HL-60 (cell line): ENCODE results near the gene CPXM1.

Source experiments
- DNase-seq, 2 experiments: peaks; one replicate each; pipeline ENCODE4 v3.0.0-alpha.2; 2010 to 2020; ENCODE audit warnings: low read depth in 1 of 2, low spot score in 1 of 2
- H3K27ac ChIP-seq: fragments of 250-450 bp; sonication (Bioruptor Pico); replicated peaks from 2 replicates; pipeline ENCODE4 v1.5.1; 2020; ENCODE audit warnings: mild to moderate bottlenecking, moderate library complexity
- H3K27me3 ChIP-seq: fragments of 250-450 bp; sonication (Bioruptor Pico); 2 replicates; pipeline ENCODE4 v1.5.1; 2021; ENCODE audit warnings: mild to moderate bottlenecking, moderate library complexity; ENCODE audit not compliant: insufficient read depth, poor library complexity, severe bottlenecking
- H3K4me3 ChIP-seq: replicated peaks from 2 replicates; pipeline ENCODE4 v1.5.1; 2011; ENCODE audit warnings: mild to moderate bottlenecking, control low read depth, low read length; ENCODE audit not compliant: insufficient read depth
- GABPA ChIP-seq: IDR thresholded peaks from 2 replicates; pipeline ENCODE4 v1.6.1; 2012; ENCODE audit warnings: low read depth
- POLR2AphosphoS5 ChIP-seq: IDR thresholded peaks from 2 replicates; pipeline ENCODE4 v1.6.1; 2012; ENCODE audit warnings: low read depth
- SPI1 ChIP-seq: IDR thresholded peaks from 2 replicates; pipeline ENCODE4 v1.6.1; 2012; ENCODE audit warnings: low read depth, mild to moderate bottlenecking, borderline replicate concordance
- long read RNA-seq: library from polyadenylated mRNA; unstranded; transcript quantifications from one replicate; pipeline ENCODE4 v2.0.0, GENCODE V29; 2020
- TF ChIP-seq, protein P1 (sequence below): IDR thresholded peaks from one replicate; pipeline ENCODE4 v1.5.1; 2011; ENCODE audit warnings: low read length, control low read depth, inconsistent platforms; ENCODE audit not compliant: insufficient read depth
- TF ChIP-seq, protein P2 (sequence below): IDR thresholded peaks from 2 replicates; pipeline ENCODE4 v1.6.1; 2012; ENCODE audit warnings: low read depth; ENCODE audit not compliant: insufficient replicate concordance

Gene CPXM1
- long read RNA-seq, result 0 reads

DNA sequence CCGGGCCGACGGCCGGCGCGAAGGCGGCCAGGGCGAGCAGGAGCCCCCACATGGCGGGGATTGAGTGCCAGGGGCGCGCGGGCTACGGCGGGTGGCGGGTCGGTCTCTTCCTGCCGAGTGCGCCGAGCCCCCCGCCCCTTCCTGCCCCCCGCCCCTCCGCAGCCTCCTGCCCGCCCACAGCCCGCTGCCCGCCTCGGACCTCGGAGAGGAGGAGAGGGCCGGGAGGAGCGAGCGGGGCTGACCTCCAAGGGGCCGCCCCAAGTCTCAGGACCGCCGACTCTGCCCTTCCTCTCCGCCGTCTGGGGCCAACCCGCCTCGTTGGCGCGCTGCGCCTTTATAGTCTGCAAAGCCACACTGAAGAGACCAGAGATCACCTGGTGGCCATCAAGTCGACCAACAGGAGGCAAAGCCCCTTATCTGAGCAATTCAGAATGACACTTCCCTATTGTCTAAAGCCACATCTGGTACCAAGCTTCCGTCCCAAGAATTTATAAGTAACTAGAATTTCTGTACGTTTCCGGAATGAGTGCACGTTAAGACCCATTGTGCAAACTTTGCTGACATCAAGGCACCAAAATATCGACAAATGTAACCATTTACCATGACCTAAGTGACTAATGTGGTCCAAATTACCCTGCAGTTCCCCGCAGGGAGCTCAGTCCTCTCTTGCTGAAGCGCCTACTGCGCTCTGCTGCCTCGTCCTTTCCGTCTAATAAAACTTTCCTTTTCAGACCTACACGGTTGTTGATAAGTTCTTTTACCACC, at the start of gene CPXM1:
Gene CPXM1 (minus strand): TSS at position 107 of the 765 bp plus-strand sequence. CDS start 55 bp downstream, at position 52.
- DNase-seq, result peak; percentile 58 to 83
- H3K27me3 ChIP-seq, result peaks cover 38% of the 10 kb centered on the region
- H3K4me3 ChIP-seq, result peak within 1 kb of the TSS; percentile 44
- no peak for TF ChIP-seq GABPA
- TF ChIP-seq, protein P1, sequence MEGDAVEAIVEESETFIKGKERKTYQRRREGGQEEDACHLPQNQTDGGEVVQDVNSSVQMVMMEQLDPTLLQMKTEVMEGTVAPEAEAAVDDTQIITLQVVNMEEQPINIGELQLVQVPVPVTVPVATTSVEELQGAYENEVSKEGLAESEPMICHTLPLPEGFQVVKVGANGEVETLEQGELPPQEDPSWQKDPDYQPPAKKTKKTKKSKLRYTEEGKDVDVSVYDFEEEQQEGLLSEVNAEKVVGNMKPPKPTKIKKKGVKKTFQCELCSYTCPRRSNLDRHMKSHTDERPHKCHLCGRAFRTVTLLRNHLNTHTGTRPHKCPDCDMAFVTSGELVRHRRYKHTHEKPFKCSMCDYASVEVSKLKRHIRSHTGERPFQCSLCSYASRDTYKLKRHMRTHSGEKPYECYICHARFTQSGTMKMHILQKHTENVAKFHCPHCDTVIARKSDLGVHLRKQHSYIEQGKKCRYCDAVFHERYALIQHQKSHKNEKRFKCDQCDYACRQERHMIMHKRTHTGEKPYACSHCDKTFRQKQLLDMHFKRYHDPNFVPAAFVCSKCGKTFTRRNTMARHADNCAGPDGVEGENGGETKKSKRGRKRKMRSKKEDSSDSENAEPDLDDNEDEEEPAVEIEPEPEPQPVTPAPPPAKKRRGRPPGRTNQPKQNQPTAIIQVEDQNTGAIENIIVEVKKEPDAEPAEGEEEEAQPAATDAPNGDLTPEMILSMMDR, result no peak
- TF ChIP-seq, protein P2, sequence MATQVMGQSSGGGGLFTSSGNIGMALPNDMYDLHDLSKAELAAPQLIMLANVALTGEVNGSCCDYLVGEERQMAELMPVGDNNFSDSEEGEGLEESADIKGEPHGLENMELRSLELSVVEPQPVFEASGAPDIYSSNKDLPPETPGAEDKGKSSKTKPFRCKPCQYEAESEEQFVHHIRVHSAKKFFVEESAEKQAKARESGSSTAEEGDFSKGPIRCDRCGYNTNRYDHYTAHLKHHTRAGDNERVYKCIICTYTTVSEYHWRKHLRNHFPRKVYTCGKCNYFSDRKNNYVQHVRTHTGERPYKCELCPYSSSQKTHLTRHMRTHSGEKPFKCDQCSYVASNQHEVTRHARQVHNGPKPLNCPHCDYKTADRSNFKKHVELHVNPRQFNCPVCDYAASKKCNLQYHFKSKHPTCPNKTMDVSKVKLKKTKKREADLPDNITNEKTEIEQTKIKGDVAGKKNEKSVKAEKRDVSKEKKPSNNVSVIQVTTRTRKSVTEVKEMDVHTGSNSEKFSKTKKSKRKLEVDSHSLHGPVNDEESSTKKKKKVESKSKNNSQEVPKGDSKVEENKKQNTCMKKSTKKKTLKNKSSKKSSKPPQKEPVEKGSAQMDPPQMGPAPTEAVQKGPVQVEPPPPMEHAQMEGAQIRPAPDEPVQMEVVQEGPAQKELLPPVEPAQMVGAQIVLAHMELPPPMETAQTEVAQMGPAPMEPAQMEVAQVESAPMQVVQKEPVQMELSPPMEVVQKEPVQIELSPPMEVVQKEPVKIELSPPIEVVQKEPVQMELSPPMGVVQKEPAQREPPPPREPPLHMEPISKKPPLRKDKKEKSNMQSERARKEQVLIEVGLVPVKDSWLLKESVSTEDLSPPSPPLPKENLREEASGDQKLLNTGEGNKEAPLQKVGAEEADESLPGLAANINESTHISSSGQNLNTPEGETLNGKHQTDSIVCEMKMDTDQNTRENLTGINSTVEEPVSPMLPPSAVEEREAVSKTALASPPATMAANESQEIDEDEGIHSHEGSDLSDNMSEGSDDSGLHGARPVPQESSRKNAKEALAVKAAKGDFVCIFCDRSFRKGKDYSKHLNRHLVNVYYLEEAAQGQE, result no peak
- TF ChIP-seq SPI1, result peak; percentile 89
- TF ChIP-seq POLR2AphosphoS5, result peak; percentile 63
- H3K27ac ChIP-seq, result no peak within 1 kb of the TSS

DNA sequence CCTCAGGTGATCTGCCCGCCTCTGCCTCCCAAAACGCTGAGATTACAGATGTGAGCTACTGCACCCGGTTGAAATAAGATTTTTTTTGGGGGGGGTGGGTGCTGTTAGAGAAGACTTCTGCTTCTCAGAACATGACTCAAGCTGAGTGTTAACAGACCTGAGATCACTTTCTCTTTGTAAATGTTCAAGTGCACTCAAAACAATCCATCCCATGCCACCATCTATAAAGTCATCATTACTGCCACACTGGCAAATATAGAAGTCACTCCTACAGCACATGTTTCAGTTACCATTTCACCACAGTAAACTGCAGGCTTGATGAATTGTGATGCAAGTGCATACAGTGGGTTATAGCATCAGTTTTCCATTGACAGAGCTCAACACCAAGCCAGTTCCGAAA, 49.1 kb upstream of the CPXM1 start:
- Histone ChIP-seq H3K27me3 (no peaks in the 10 kb centered on the region), H3K27ac (no peak overlapping the region), H3K4me3 (no peak overlapping the region)
- DNase-seq, result no peak
- no peak for TF ChIP-seq SPI1
- TF ChIP-seq POLR2AphosphoS5, result no peak
- TF ChIP-seq, protein P1, result no peak
- TF ChIP-seq, protein P2, result no peak
- TF ChIP-seq GABPA, result no peak

DNA sequence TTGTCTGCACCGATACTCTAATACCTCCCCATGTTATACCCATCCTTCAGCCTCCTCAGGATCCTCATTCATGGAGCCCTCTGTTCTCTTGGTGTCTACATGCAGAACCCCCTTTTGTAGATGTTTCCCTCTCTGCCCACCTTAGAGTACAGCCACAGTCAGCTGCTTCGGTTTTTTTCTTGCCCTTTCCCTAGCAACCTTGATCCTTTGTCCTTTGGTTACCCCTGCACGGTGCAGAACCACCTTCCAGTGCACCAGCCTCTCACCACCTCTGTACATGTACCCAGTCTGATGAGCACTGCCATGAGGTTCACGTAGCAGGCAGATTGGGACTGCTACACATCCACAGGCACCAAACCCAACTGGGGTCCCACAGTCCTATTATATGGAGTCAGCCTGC, 47.4 kb upstream of the CPXM1 start:
- H3K27me3 ChIP-seq, result no peaks in the 10 kb centered on the region
- no peak for DNase-seq
- H3K27ac ChIP-seq, result no peak overlapping the region
- TF ChIP-seq, protein P2, result no peak
- TF ChIP-seq GABPA (no peak), POLR2AphosphoS5 (no peak), SPI1 (no peak)
- TF ChIP-seq, protein P1, result no peak
- H3K4me3 ChIP-seq, result no peak overlapping the region
